K562 (cell line): Measurements from ENCODE around the gene C2orf92. TPM values are rescaled to one million over a fixed set of nuclear protein-coding genes. Genes with fewer than 3 reads are reported as not detected.
A peak's percentile ranks its signal among the peaks of the same experiment; 100 is the strongest.

Source experiments
- BCOR ChIP-seq: fragments of 450-650 bp; IDR thresholded peaks from 2 replicates; pipeline ENCODE4 v1.6.1; 2016
- EHMT2 ChIP-seq: fragments of 450-650 bp; IDR thresholded peaks from 2 replicates; pipeline ENCODE4 v1.6.1; 2018; ENCODE audit warnings: antibody characterized with exemption
- FOXO4 ChIP-seq: fragments of 450-650 bp; formaldehyde crosslinking; IDR thresholded peaks from 2 replicates; pipeline ENCODE4 v1.4.0; 2020; ENCODE audit warnings: mild to moderate bottlenecking, moderate library complexity
- HDGF ChIP-seq: fragments of 450-650 bp; IDR thresholded peaks from 2 replicates; pipeline ENCODE4 v1.6.1; 2016
- HEY1 ChIP-seq: fragments of 250-450 bp; sonication (Bioruptor Pico); IDR thresholded peaks from 2 replicates; pipeline ENCODE4 v1.5.0; 2020; ENCODE audit warnings: mild to moderate bottlenecking, moderate library complexity, borderline replicate concordance
- KAT2B ChIP-seq: IDR thresholded peaks from one replicate; pipeline ENCODE4 v1.6.1; 2012; ENCODE audit warnings: low read depth, mild to moderate bottlenecking, control low read depth, inconsistent platforms, low read length, moderate library complexity
- KDM4B ChIP-seq, 2 experiments: fragments of 450-650 bp in 1 of 2; sonication (generic) in 1 of 2; IDR thresholded peaks; 2 replicates each; pipeline ENCODE4 v1.6.1; 2016 to 2017; ENCODE audit warnings: borderline replicate concordance in 2 of 2, antibody characterized with exemption in 1 of 2, low read depth in 1 of 2, mild to moderate bottlenecking in 1 of 2
- MCM2 ChIP-seq: fragments of 450-650 bp; IDR thresholded peaks from 2 replicates; pipeline ENCODE4 v1.6.1; 2017; ENCODE audit warnings: low read depth, mild to moderate bottlenecking
- MED1 ChIP-seq: sonication (generic); formaldehyde crosslinking; IDR thresholded peaks from 2 replicates; pipeline ENCODE4 v1.8.1; 2023; ENCODE audit warnings: missing genetic modification reagents, borderline replicate concordance
- MLX ChIP-seq, 2 experiments: fragments of 450-650 bp in 1 of 2; sonication (generic) in 1 of 2; formaldehyde crosslinking; conservative IDR thresholded peaks; 2 replicates each; pipeline versions ENCODE4 v1.4.0 to v1.8.1; 2020 to 2022; ENCODE audit warnings: mild to moderate bottlenecking in 1 of 2, missing genetic modification reagents in 1 of 2
- SNRNP70 ChIP-seq: fragments of 200-400 bp; formaldehyde crosslinking; optimal IDR thresholded peaks from 2 replicates; pipeline ENCODE3; 2017; ENCODE audit warnings: low read depth, low read length
- ZNF239 ChIP-seq: fragments of 250-450 bp; sonication (Bioruptor Pico); IDR thresholded peaks from 2 replicates; pipeline ENCODE4 v1.4.0; 2020; ENCODE audit warnings: mild to moderate bottlenecking
- polyA plus RNA-seq, 8 experiments: library from polyadenylated mRNA; depleted of rRNA in 4 of 8; stranded (reverse) in 5 of 8; unstranded in 3 of 8; fragments of >200 nt; fragmentation: Nextera tagmentation in 2 of 8; fragmentation: Illumina TruSeq in 1 of 8; extraction: Ambion mirVana in 2 of 8; extraction: Trizol in 1 of 8; gene quantifications; 2 replicates each; pipeline versions ENCODE4 v1.2.1 to v1.2.3, GENCODE V29; 2011 to 2014; ENCODE audit warnings: inconsistent platforms in 1 of 8, missing spikeins in 1 of 8
- total RNA-seq, 7 experiments: library from RNA; depleted of rRNA in 6 of 7; stranded (reverse); fragments of >200 nt in 6 of 7; fragmentation: Illumina TruSeq in 2 of 7; extraction: Trizol in 2 of 7; gene quantifications; 2 replicates each; pipeline versions ENCODE4 v1.2.1 to v1.2.3, GENCODE V29; 2011 to 2021; ENCODE audit warnings: low replicate concordance in 1 of 7
- TF ChIP-seq, protein P1 (sequence below): fragments of 250-450 bp; sonication (Bioruptor Pico); IDR thresholded peaks from 2 replicates; pipeline ENCODE4 v1.5.0; 2020; ENCODE audit warnings: mild to moderate bottlenecking, borderline replicate concordance
- TF ChIP-seq, protein P2 (sequence below), 2 experiments: fragments of 450-650 bp; formaldehyde crosslinking in 1 of 2; IDR thresholded peaks; 2 replicates each; pipeline versions ENCODE4 v1.4.0 to v1.6.1; 2014 to 2020; ENCODE audit warnings: mild to moderate bottlenecking in 2 of 2, borderline replicate concordance in 1 of 2, low read depth in 1 of 2

C2orf92 gene
- total and polyA plus RNA-seq, 9 of the 15 experiments (the other 6 are each of a cell fraction or from before 2014, with no cell fraction given): 0.65 to 6.8 (median 3.6) TPM

GRCh38 chr2:97645112-97645694, 24.3 kb upstream of the C2orf92 start (continued):
- TF ChIP-seq FOXO4 (CRISPR knock-in tag) (no peak), SNRNP70 (no peak), HDGF (no peak), EHMT2 (no peak), KDM4B (IDR thresholded peaks at IDR 0.05; ENCODE audit: borderline replicate concordance in 2 of 2, low read depth in 1 of 2) (0 out of 4 replicates have a peak, but pooled peaks of 1 of the 2 experiments have one; percentile 13), KAT2B (no peak), HEY1 (CRISPR knock-in tag) (no peak), BCOR (no peak), ZNF239 (CRISPR knock-in tag) (no peak), MED1 (no peak), MLX (CRISPR knock-in tag; conservative IDR thresholded peaks at IDR 0.05) (no peak; a peak in 1 of 4 replicates), MCM2 (no peak)
- TF ChIP-seq, protein P1, sequence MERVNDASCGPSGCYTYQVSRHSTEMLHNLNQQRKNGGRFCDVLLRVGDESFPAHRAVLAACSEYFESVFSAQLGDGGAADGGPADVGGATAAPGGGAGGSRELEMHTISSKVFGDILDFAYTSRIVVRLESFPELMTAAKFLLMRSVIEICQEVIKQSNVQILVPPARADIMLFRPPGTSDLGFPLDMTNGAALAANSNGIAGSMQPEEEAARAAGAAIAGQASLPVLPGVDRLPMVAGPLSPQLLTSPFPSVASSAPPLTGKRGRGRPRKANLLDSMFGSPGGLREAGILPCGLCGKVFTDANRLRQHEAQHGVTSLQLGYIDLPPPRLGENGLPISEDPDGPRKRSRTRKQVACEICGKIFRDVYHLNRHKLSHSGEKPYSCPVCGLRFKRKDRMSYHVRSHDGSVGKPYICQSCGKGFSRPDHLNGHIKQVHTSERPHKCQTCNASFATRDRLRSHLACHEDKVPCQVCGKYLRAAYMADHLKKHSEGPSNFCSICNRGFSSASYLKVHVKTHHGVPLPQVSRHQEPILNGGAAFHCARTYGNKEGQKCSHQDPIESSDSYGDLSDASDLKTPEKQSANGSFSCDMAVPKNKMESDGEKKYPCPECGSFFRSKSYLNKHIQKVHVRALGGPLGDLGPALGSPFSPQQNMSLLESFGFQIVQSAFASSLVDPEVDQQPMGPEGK (CRISPR knock-in tag): 0 out of 2 replicates have a peak, but pooled peaks have one; percentile 29
- TF ChIP-seq, protein P2, sequence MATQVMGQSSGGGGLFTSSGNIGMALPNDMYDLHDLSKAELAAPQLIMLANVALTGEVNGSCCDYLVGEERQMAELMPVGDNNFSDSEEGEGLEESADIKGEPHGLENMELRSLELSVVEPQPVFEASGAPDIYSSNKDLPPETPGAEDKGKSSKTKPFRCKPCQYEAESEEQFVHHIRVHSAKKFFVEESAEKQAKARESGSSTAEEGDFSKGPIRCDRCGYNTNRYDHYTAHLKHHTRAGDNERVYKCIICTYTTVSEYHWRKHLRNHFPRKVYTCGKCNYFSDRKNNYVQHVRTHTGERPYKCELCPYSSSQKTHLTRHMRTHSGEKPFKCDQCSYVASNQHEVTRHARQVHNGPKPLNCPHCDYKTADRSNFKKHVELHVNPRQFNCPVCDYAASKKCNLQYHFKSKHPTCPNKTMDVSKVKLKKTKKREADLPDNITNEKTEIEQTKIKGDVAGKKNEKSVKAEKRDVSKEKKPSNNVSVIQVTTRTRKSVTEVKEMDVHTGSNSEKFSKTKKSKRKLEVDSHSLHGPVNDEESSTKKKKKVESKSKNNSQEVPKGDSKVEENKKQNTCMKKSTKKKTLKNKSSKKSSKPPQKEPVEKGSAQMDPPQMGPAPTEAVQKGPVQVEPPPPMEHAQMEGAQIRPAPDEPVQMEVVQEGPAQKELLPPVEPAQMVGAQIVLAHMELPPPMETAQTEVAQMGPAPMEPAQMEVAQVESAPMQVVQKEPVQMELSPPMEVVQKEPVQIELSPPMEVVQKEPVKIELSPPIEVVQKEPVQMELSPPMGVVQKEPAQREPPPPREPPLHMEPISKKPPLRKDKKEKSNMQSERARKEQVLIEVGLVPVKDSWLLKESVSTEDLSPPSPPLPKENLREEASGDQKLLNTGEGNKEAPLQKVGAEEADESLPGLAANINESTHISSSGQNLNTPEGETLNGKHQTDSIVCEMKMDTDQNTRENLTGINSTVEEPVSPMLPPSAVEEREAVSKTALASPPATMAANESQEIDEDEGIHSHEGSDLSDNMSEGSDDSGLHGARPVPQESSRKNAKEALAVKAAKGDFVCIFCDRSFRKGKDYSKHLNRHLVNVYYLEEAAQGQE (IDR thresholded peaks at IDR 0.05; ENCODE audit: borderline replicate concordance): no peak
- TF ChIP-seq, protein P2 (CRISPR knock-in tag; IDR thresholded peaks at IDR 0.05; ENCODE audit: low read depth): 0 out of 2 replicates have a peak, but pooled peaks have one; percentile 24
